ENCODE data around the gene MCOLN2. TPM values are rescaled to one million over a fixed set of nuclear protein-coding genes. Genes with fewer than 3 reads are reported as not detected.

MCOLN2 gene
- total RNA-seq, 1 donor from 2014 or later: 0.11 TPM

DNA sequence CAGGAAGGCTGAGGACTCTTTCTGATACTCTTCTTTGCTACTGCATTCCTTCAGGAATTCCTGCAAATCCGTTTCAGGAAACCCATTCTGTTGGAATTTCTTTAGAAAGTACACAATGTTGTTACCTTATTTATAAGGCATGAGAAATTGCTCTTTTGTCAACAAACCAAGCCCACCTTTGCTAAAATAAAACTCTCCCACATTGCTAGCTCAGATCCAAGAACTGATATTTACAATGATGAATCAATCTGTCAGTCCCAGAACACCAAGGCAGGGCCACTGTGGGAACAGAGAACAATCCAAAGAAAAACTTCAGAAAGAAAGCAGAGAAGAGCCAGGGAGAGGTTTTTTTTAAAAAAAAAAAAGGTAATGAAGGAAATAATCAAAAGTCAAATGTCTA is 67.3 kb downstream of the MCOLN2 start:
- Histone ChIP-seq H3K4me1 (no peaks in the 10 kb centered on the region), H3K4me3 (no peak overlapping the region), H2AFZ (replicated peaks) (no peak overlapping the region), H4K20me1 (ENCODE audit: low read depth) (no peaks in the 10 kb centered on the region), H3K36me3 (no peaks in the 10 kb centered on the region), H3K27ac (no peak overlapping the region), H3K9ac (no peak overlapping the region), H3K79me2 (ENCODE audit: low read depth) (no peaks in the 10 kb centered on the region), H3F3A (ENCODE audit: low read depth) (no peaks in the 10 kb centered on the region), H3K4me2 (no peak overlapping the region), H3K9me3 (ENCODE audit: low read depth) (no peaks in the 10 kb centered on the region), H3K27me3 (no peaks in the 10 kb centered on the region)
- no peaks in the 10 kb centered on the region for H3K36me3 Mint-ChIP-seq
- H3K27ac Mint-ChIP-seq: no peak overlapping the region
- TF ChIP-seq EZH2 (IDR thresholded peaks at IDR 0.05) (no peak), EZH2phosphoT487 (IDR thresholded peaks at IDR 0.05) (no peak)
- TF ChIP-seq, protein P1, sequence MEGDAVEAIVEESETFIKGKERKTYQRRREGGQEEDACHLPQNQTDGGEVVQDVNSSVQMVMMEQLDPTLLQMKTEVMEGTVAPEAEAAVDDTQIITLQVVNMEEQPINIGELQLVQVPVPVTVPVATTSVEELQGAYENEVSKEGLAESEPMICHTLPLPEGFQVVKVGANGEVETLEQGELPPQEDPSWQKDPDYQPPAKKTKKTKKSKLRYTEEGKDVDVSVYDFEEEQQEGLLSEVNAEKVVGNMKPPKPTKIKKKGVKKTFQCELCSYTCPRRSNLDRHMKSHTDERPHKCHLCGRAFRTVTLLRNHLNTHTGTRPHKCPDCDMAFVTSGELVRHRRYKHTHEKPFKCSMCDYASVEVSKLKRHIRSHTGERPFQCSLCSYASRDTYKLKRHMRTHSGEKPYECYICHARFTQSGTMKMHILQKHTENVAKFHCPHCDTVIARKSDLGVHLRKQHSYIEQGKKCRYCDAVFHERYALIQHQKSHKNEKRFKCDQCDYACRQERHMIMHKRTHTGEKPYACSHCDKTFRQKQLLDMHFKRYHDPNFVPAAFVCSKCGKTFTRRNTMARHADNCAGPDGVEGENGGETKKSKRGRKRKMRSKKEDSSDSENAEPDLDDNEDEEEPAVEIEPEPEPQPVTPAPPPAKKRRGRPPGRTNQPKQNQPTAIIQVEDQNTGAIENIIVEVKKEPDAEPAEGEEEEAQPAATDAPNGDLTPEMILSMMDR (IDR thresholded peaks at IDR 0.05): no peak
- H3K4me1 Mint-ChIP-seq: no peaks in the 10 kb centered on the region
- DNase-seq (ENCODE audit: low spot score): no peak
- peaks cover 5% of the 10 kb centered on the region for H3K27me3 Mint-ChIP-seq (ENCODE audit: insufficient read depth, low read depth)
- no peak overlapping the region for H3K4me3 Mint-ChIP-seq
- no peaks in the 10 kb centered on the region for H3K9me3 Mint-ChIP-seq

DNA sequence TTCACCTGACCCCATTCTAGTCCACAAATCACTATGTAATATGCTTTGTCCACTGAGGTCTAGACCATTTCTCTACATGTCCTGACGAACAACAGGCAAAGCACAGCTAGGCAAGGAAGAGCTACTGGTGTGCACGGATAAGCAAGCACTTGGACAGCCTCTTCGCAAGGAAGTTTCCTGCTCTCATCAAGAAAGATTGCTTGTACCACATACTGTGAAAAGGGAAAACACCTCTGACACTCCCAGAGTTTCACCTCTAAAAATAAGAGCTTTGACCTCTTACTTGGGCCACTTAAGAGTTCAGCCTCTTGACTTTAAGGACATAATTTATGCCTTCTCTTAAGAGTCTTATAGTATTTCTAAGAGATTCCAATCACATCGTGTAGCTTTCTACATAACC is 67.9 kb downstream of the MCOLN2 start:
- H3K36me3 Mint-ChIP-seq: no peaks in the 10 kb centered on the region
- Histone ChIP-seq H3K9me3 (ENCODE audit: low read depth) (no peaks in the 10 kb centered on the region), H3K79me2 (ENCODE audit: low read depth) (no peaks in the 10 kb centered on the region), H3K27me3 (no peaks in the 10 kb centered on the region), H3K4me2 (no peak overlapping the region), H2AFZ (replicated peaks) (no peak overlapping the region), H4K20me1 (ENCODE audit: low read depth) (no peaks in the 10 kb centered on the region), H3K4me1 (no peaks in the 10 kb centered on the region), H3K4me3 (no peak overlapping the region), H3F3A (ENCODE audit: low read depth) (no peaks in the 10 kb centered on the region), H3K36me3 (no peaks in the 10 kb centered on the region), H3K27ac (no peak overlapping the region), H3K9ac (no peak overlapping the region)
- no peaks in the 10 kb centered on the region for H3K9me3 Mint-ChIP-seq
- peaks cover 5% of the 10 kb centered on the region for H3K27me3 Mint-ChIP-seq (ENCODE audit: insufficient read depth, low read depth)
- H3K4me3 Mint-ChIP-seq: no peak overlapping the region
- DNase-seq (ENCODE audit: low spot score): no peak
- TF ChIP-seq EZH2 (IDR thresholded peaks at IDR 0.05) (no peak), EZH2phosphoT487 (IDR thresholded peaks at IDR 0.05) (no peak)
- TF ChIP-seq, protein P1 (IDR thresholded peaks at IDR 0.05): no peak
- no peaks in the 10 kb centered on the region for H3K4me1 Mint-ChIP-seq
- no peak overlapping the region for H3K27ac Mint-ChIP-seq

DNA sequence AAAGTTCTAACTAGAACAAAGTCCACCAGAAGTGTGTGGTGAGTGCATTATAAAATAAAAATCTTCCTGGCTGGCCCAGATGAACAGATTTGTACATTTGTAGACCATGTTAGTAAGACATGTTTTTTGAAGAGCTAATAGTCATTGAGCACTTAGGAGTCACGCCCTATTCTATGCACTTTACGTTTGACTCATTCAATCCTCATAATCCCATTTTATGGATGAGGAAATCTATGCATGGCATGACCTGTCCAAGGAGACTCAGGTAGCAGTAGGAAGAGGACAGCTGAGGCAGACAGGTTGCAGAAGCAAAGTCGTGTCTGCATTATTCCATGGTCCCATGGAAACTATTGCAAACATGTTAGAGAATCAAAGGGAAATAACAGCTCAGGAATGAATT is 73.6 kb downstream of the MCOLN2 start:
- no peaks in the 10 kb centered on the region for H3F3A ChIP-seq (ENCODE audit: low read depth)
- no peaks in the 10 kb centered on the region for H3K27me3 Mint-ChIP-seq (ENCODE audit: insufficient read depth, low read depth)
- H3K4me3 Mint-ChIP-seq: no peak overlapping the region
- H4K20me1 ChIP-seq (ENCODE audit: low read depth): no peaks in the 10 kb centered on the region
- DNase-seq (ENCODE audit: low spot score): no peak
- H3K9ac ChIP-seq: no peak overlapping the region
- no peaks in the 10 kb centered on the region for H3K9me3 ChIP-seq (ENCODE audit: low read depth)
- H3K36me3 ChIP-seq: no peaks in the 10 kb centered on the region
- no peaks in the 10 kb centered on the region for H3K27me3 ChIP-seq
- peaks cover 3% of the 10 kb centered on the region for H3K4me1 Mint-ChIP-seq
- no peak overlapping the region for H3K27ac Mint-ChIP-seq
- no peaks in the 10 kb centered on the region for H3K36me3 Mint-ChIP-seq
- H3K4me1 ChIP-seq: peaks cover 4% of the 10 kb centered on the region
- no peak overlapping the region for H3K4me3 ChIP-seq
- no peak overlapping the region for H2AFZ ChIP-seq (replicated peaks)
- no peaks in the 10 kb centered on the region for H3K9me3 Mint-ChIP-seq
- no peak overlapping the region for H3K4me2 ChIP-seq
- TF ChIP-seq EZH2 (IDR thresholded peaks at IDR 0.05): no peak
- TF ChIP-seq, protein P1 (IDR thresholded peaks at IDR 0.05): no peak
- no peak for TF ChIP-seq EZH2phosphoT487 (IDR thresholded peaks at IDR 0.05)
- no peaks in the 10 kb centered on the region for H3K79me2 ChIP-seq (ENCODE audit: low read depth)
- H3K27ac ChIP-seq: no peak overlapping the region

All from neural progenitor cell (in vitro differentiated cells).